Smooth muscle cell (in vitro differentiated cells): ENCODE results near the gene GFOD2. TPM values are rescaled to one million over a fixed set of nuclear protein-coding genes. Genes with fewer than 3 reads are reported as not detected.
A peak's percentile ranks its signal among the peaks of the same experiment; 100 is the strongest.

Experiments
- DNase-seq: peaks from one replicate; lab custom pipeline; 2025; ENCODE audit not compliant: unreplicated experiment; lab: John Stamatoyannopoulos, UW
- H2AFZ ChIP-seq: fragments of 200-600 bp; sonication (generic); 2 replicates; pipeline ENCODE4 v1.6.0; 2016; ENCODE audit warnings: antibody characterized with exemption, low read depth, mild to moderate bottlenecking
- H3F3A ChIP-seq: fragments of 200-600 bp; sonication (generic); 2 replicates; pipeline ENCODE4 v1.6.0; 2017; ENCODE audit warnings: antibody characterized with exemption, low read depth
- H3K27ac ChIP-seq: fragments of 200-600 bp; sonication (generic); 2 replicates; pipeline ENCODE4 v1.5.1; 2016; ENCODE audit warnings: low read depth, mild to moderate bottlenecking
- H3K27me3 ChIP-seq: fragments of 200-600 bp; sonication (generic); 2 replicates; pipeline ENCODE4 v1.6.1; 2016; ENCODE audit warnings: low read depth, mild to moderate bottlenecking
- H3K36me3 ChIP-seq: fragments of 200-600 bp; sonication (generic); 2 replicates; pipeline ENCODE4 v1.5.1; 2016; ENCODE audit warnings: low read depth
- H3K4me1 ChIP-seq: fragments of 200-600 bp; sonication (generic); 2 replicates; pipeline ENCODE4 v1.5.1; 2016; ENCODE audit warnings: low read depth
- H3K4me2 ChIP-seq: fragments of 200-600 bp; sonication (generic); 2 replicates; pipeline ENCODE4 v1.6.0; 2016; ENCODE audit warnings: mild to moderate bottlenecking
- H3K4me3 ChIP-seq: fragments of 200-600 bp; sonication (generic); 2 replicates; pipeline ENCODE4 v1.5.1; 2016; ENCODE audit warnings: mild to moderate bottlenecking
- H3K79me2 ChIP-seq: fragments of 200-600 bp; sonication (generic); 2 replicates; pipeline ENCODE4 v1.6.0; 2016; ENCODE audit warnings: low read depth, mild to moderate bottlenecking
- H3K9ac ChIP-seq: fragments of 200-600 bp; sonication (generic); 2 replicates; pipeline ENCODE4 v1.6.0; 2016; ENCODE audit warnings: low read depth
- H3K9me3 ChIP-seq: fragments of 200-600 bp; sonication (generic); replicated peaks from 2 replicates; pipeline ENCODE4 v1.5.1; 2016; ENCODE audit warnings: low read depth
- H4K20me1 ChIP-seq: fragments of 200-600 bp; sonication (generic); 2 replicates; pipeline ENCODE4 v1.6.0; 2016; ENCODE audit warnings: low read depth
- WGBS: methylation state at CpG from one replicate; pipeline ENCODE4 v1.1.7; 2016; ENCODE audit warnings: low lambda C conversion rate; 5-methylcytosine and 5-hydroxymethylcytosine counted together
- polyA plus RNA-seq: library from polyadenylated mRNA; unstranded; fragments of >200 nt; fragmentation: Nextera tagmentation; extraction: Ambion mirVana; gene quantifications from 2 replicates; pipeline ENCODE4 v1.2.1, GENCODE V29; 2016
- total RNA-seq: library from RNA; depleted of rRNA; stranded (reverse); fragments of >200 nt; gene quantifications from 2 replicates; pipeline ENCODE4 v1.2.3, GENCODE V29; 2014
- TF ChIP-seq, protein P1 (sequence below): fragments of 200-600 bp; sonication (generic); IDR thresholded peaks from 2 replicates; pipeline ENCODE4 v1.5.1; 2017; ENCODE audit warnings: borderline replicate concordance, mild to moderate bottlenecking, antibody characterized with exemption; ENCODE audit not compliant: insufficient read depth, poor library complexity, severe bottlenecking

GFOD2 gene
- total and polyA plus RNA-seq, 2 experiments from 2014 or later = 15.0 to 15.1 TPM

DNA sequence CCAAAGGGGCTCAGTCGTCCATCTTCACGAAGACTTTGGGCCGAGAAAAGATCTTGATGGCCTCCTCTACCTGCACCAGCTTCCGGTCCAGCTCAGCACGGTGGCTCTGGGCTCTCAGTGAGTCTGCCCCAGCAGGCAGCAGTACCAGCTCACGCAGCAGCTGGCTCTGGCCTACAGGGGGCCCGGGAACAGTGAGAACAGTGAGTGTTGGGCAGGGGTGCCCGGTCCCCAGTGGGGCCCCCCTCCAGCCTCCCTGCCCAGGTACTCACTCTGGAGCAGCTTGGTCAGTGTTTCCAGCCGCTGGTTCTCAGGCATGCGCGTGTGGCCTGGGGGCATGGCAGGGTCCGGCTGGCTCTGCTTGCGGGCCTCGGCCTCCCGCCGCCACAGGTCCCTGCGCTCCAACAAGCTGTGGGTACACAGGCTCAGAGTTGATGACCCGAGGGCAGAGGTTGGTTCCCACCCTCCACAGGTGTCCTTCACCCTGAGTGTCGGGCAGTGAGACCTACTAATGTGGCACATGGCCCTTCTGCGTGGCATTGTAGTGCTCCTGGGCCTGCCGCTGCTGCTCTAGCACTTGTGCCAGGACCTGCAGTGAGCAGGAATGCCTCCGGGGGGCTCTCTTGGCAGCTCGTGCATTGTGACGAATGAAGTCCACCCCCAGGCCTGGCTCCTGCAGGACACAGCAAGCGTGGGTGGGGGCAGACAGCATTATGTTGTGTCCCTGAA, 55.8 kb downstream of the GFOD2 start:
- Histone ChIP-seq H3K4me3 (no peak overlapping the region), H4K20me1 (peaks cover 7% of the 10 kb centered on the region), H3K36me3 (no peaks in the 10 kb centered on the region), H2AFZ (no peak overlapping the region), H3K4me1 (peaks cover 13% of the 10 kb centered on the region), H3K27me3 (no peaks in the 10 kb centered on the region), H3K27ac (no peak overlapping the region), H3K79me2 (no peaks in the 10 kb centered on the region), H3F3A (peaks cover 4% of the 10 kb centered on the region), H3K9me3 (no peaks in the 10 kb centered on the region), H3K4me2 (no peak overlapping the region), H3K9ac (no peak overlapping the region)
- 85% methylated on average over 25 of the region's 25 CpGs for WGBS
- TF ChIP-seq, protein P1, sequence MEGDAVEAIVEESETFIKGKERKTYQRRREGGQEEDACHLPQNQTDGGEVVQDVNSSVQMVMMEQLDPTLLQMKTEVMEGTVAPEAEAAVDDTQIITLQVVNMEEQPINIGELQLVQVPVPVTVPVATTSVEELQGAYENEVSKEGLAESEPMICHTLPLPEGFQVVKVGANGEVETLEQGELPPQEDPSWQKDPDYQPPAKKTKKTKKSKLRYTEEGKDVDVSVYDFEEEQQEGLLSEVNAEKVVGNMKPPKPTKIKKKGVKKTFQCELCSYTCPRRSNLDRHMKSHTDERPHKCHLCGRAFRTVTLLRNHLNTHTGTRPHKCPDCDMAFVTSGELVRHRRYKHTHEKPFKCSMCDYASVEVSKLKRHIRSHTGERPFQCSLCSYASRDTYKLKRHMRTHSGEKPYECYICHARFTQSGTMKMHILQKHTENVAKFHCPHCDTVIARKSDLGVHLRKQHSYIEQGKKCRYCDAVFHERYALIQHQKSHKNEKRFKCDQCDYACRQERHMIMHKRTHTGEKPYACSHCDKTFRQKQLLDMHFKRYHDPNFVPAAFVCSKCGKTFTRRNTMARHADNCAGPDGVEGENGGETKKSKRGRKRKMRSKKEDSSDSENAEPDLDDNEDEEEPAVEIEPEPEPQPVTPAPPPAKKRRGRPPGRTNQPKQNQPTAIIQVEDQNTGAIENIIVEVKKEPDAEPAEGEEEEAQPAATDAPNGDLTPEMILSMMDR = peak; percentile 18
- DNase-seq = no peak

GRCh38 chr16:67662653-67663010, 56.5 kb downstream of the GFOD2 start:
- Histone ChIP-seq H3K4me3 (no peak overlapping the region), H3K27me3 (no peaks in the 10 kb centered on the region), H2AFZ (no peak overlapping the region), H3K9ac (no peak overlapping the region), H3K9me3 (no peaks in the 10 kb centered on the region), H3K27ac (no peak overlapping the region), H3K79me2 (no peaks in the 10 kb centered on the region), H3K4me1 (peaks cover 12% of the 10 kb centered on the region), H3F3A (peaks cover 4% of the 10 kb centered on the region), H3K4me2 (no peak overlapping the region), H4K20me1 (peaks cover 7% of the 10 kb centered on the region), H3K36me3 (no peaks in the 10 kb centered on the region)
- no peak for DNase-seq
- TF ChIP-seq, protein P1 = no peak

GRCh38 chr16:67661886-67662652, 57.0 kb downstream of the GFOD2 start:
- H3K4me3 ChIP-seq = no peak overlapping the region
- peaks cover 4% of the 10 kb centered on the region for H3F3A ChIP-seq
- no peaks in the 10 kb centered on the region for H3K36me3 ChIP-seq
- H2AFZ ChIP-seq = no peak overlapping the region
- H3K4me1 ChIP-seq = peaks cover 7% of the 10 kb centered on the region
- DNase-seq = no peak
- TF ChIP-seq, protein P1 = no peak
- H3K79me2 ChIP-seq = no peaks in the 10 kb centered on the region
- H3K4me2 ChIP-seq = no peak overlapping the region
- H3K9ac ChIP-seq = no peak overlapping the region
- 96% methylated on average over 34 of the region's 34 CpGs for WGBS
- H3K27ac ChIP-seq = no peak overlapping the region
- peaks cover 7% of the 10 kb centered on the region for H4K20me1 ChIP-seq
- H3K9me3 ChIP-seq = no peaks in the 10 kb centered on the region
- no peaks in the 10 kb centered on the region for H3K27me3 ChIP-seq
